Stomach (tissue), 9 donors: ENCODE measurements around the gene ADGRA1. TPM values are rescaled to one million over a fixed set of nuclear protein-coding genes. Genes with fewer than 3 reads are reported as not detected.

Source experiments
- DNase-seq, 2 donors: peaks; one replicate each; pipeline versions ENCODE4 v3.0.0 to v3.0.0-alpha.2; 2013 to 2019
- H3K27ac ChIP-seq, 5 donors: fragments of 200-600 bp in 4 of 5; sonication (generic) in 4 of 5; one replicate each; pipeline ENCODE4 v1.5.1; 2013 to 2019; ENCODE audit warnings: mild to moderate bottlenecking in 1 of 5, moderate library complexity in 1 of 5
- H3K27me3 ChIP-seq, 3 donors: fragments of 200-600 bp; sonication (generic); one replicate each; pipeline ENCODE4 v1.5.1; 2017 to 2019; ENCODE audit warnings: mixed run types in 1 of 3
- H3K36me3 ChIP-seq, 4 donors: fragments of 200-600 bp; sonication (generic); 1 replicate in 3 of 4; 2 replicates in 1 of 4; pipeline ENCODE4 v1.5.1; 2016 to 2019
- H3K4me1 ChIP-seq, 4 donors: fragments of 200-600 bp; sonication (generic); one replicate each; pipeline ENCODE4 v1.5.1; 2016 to 2019
- H3K4me3 ChIP-seq, 4 donors: fragments of 200-600 bp; sonication (generic) in 3 of 4; one replicate each; pipeline ENCODE4 v1.5.1; 2016 to 2019; ENCODE audit warnings: mild to moderate bottlenecking in 1 of 4
- H3K9me3 ChIP-seq, 4 donors: fragments of 200-600 bp; sonication (generic); one replicate each; pipeline ENCODE4 v1.5.1; 2016 to 2019
- EP300 ChIP-seq: sonication (generic); formaldehyde crosslinking; IDR thresholded peaks from one replicate; pipeline ENCODE4 v1.6.1; 2017; ENCODE audit warnings: antibody characterized with exemption
- POLR2A ChIP-seq, 4 donors: fragments of 450-650 bp; IDR thresholded peaks; one replicate each; pipeline ENCODE4 v1.6.1; 2016; ENCODE audit warnings: antibody characterized with exemption in 4 of 4, control low read depth in 2 of 4, mild to moderate bottlenecking in 1 of 4, moderate library complexity in 1 of 4
- POLR2AphosphoS5 ChIP-seq, 3 donors: sonication (generic); formaldehyde crosslinking; IDR thresholded peaks; one replicate each; pipeline ENCODE4 v1.6.1; 2016; ENCODE audit warnings: antibody characterized with exemption in 3 of 3
- WGBS, 5 donors: extraction: QIAGEN DNeasy Blood & Tissue Kit in 3 of 5; methylation state at CpG; one replicate each; pipeline versions ENCODE4 v1.1.5 to v1.1.7; 2013 to 2018; 5-methylcytosine and 5-hydroxymethylcytosine counted together
- intact Hi-C: fragments of 100-400 bp; cut with DNase I; formaldehyde crosslinking; loops from one replicate; pipeline ENCODE4 v1.15.1; 2023; ENCODE audit warnings: low total_unique reads
- polyA plus RNA-seq, 3 donors: library from polyadenylated mRNA; stranded (reverse); fragments of 200-250 nt; gene quantifications; one replicate each; pipeline ENCODE4 v1.2.3, GENCODE V29; 2013
- total RNA-seq, 5 donors: library from RNA; depleted of rRNA; stranded (reverse); fragments of >200 nt; gene quantifications; one replicate each; pipeline versions ENCODE4 v1.1.0 to v1.2.3, GENCODE V29; 2014 to 2016
- TF ChIP-seq, protein P1 (sequence below), 7 experiments: fragments of 450-650 bp in 4 of 7; fragments of 200-600 bp in 3 of 7; sonication (generic) in 3 of 7; IDR thresholded peaks; one replicate each; pipeline ENCODE4 v1.5.1; 2016 to 2019; ENCODE audit warnings: antibody characterized with exemption in 7 of 7, control low read depth in 2 of 7, mild to moderate bottlenecking in 1 of 7
- donor health status: healthy with polysubstance abuse.
- donor health status: Bipolar disorder and iron deficiency.
- donor health status: healthy.

Gene ADGRA1
- total and polyA plus RNA-seq, 8 donors, result under 0.01 to 0.73 (median 0.14) TPM; not detected in 5

DNA sequence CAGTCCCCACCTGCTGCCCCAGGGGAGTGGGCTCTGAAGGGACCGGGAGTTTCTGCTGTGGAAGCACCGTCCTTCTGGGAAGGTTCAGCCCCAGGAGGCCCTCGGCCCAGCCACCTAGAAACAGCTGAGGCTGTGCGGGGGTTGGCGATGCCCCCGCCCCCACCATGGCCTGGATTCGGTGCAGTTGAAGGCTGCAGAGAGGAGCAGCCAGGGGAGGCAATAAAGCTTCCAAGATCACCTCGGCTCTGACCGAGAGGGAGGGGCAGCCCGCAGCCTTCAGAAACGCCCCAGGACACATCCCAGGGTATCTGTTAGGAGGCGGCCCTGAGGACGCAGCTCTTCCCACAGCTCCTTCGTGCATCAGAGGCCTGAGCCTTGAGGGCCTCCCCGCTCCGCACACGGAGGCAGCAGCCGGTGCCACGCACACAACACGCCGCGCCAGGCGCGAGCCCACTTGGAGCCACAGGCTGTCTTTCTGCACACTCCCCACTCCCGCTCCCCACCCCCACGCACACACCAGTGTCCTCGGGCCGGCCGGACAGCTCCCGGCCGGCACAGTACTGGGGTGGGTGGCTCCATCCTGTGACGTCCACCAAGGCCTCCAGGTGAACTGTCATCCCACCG, 73.9 kb downstream of the ADGRA1 start:
- H3K4me3 ChIP-seq, result peak overlapping the region in 2 of 4 donors; percentile 58 to 62
- peaks cover 3 to 88% (median 40%) of the 10 kb centered on the region in 3 donors for H3K27me3 ChIP-seq

DNA sequence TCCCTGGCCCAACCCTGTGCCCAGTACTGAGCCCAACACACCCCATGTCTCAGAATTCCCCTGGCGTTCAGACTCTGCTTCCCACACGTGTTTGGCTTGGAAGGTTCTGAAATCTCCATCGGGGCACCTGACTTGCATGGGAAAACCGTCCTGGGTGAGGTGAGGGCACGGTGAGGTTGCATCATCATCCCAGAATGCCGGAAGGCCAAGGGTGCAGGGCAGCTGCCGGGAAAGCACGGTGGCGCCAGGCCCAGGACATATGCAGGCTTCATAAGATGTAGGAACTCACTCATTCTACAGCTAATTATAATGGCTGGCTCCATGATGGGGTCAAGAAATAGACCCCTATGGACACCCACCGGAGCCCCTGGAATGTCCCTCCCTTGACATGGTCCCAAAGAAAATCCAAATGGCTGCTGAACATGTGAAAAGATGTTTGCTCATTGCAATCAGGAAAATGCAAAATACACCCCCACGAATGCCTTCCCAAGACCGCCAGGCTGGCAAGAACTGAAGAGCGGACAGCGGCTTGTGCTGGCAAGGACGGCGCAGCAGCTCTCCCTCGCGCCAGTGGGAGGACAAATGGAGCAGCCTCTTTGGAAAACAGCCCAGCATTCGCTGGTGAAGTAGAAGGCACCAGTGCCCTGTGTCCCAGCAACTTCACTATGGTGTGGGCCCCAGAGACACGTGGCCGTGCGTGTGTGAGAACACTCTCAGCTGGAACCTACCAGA, 74.6 kb downstream of the ADGRA1 start:
- WGBS, 5 donors, result 85 to 92% (median 90%) methylated on average over 21 to 22 of the region's 22 CpGs
- Histone ChIP-seq H3K27me3 (peaks cover 3 to 96% (median 40%) of the 10 kb centered on the region in 3 donors), H3K36me3 (no peaks in the 10 kb centered on the region), H3K4me1 (peaks cover 13 to 26% (median 24%) of the 10 kb centered on the region in 4 donors), H3K27ac (no peak overlapping the region), H3K4me3 (no peak overlapping the region), H3K9me3 (no peaks in the 10 kb centered on the region)
- no peak for DNase-seq
- intact Hi-C loops, result no loop called here
- TF ChIP-seq, protein P1, sequence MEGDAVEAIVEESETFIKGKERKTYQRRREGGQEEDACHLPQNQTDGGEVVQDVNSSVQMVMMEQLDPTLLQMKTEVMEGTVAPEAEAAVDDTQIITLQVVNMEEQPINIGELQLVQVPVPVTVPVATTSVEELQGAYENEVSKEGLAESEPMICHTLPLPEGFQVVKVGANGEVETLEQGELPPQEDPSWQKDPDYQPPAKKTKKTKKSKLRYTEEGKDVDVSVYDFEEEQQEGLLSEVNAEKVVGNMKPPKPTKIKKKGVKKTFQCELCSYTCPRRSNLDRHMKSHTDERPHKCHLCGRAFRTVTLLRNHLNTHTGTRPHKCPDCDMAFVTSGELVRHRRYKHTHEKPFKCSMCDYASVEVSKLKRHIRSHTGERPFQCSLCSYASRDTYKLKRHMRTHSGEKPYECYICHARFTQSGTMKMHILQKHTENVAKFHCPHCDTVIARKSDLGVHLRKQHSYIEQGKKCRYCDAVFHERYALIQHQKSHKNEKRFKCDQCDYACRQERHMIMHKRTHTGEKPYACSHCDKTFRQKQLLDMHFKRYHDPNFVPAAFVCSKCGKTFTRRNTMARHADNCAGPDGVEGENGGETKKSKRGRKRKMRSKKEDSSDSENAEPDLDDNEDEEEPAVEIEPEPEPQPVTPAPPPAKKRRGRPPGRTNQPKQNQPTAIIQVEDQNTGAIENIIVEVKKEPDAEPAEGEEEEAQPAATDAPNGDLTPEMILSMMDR (IDR thresholded peaks at IDR 0.05), result no peak
- TF ChIP-seq POLR2A (IDR thresholded peaks at IDR 0.05) (no peak), EP300 (no peak), POLR2AphosphoS5 (IDR thresholded peaks at IDR 0.05) (no peak)

More for the DNA sequence above, 73.9 kb downstream of the ADGRA1 start:
- Histone ChIP-seq H3K36me3 (no peaks in the 10 kb centered on the region), H3K9me3 (no peaks in the 10 kb centered on the region), H3K27ac (no peak overlapping the region), H3K4me1 (peaks cover 13 to 26% (median 24%) of the 10 kb centered on the region in 4 donors)
- intact Hi-C loops, result no loop called here
- 49 to 56% (median 53%) methylated on average over 23 to 33 of the region's 33 CpGs for WGBS, 5 donors
- TF ChIP-seq POLR2AphosphoS5 (IDR thresholded peaks at IDR 0.05) (no peak), EP300 (no peak), POLR2A (IDR thresholded peaks at IDR 0.05) (no peak)
- TF ChIP-seq, protein P1 (IDR thresholded peaks at IDR 0.05), result no peak
- DNase-seq, result no peak

DNA sequence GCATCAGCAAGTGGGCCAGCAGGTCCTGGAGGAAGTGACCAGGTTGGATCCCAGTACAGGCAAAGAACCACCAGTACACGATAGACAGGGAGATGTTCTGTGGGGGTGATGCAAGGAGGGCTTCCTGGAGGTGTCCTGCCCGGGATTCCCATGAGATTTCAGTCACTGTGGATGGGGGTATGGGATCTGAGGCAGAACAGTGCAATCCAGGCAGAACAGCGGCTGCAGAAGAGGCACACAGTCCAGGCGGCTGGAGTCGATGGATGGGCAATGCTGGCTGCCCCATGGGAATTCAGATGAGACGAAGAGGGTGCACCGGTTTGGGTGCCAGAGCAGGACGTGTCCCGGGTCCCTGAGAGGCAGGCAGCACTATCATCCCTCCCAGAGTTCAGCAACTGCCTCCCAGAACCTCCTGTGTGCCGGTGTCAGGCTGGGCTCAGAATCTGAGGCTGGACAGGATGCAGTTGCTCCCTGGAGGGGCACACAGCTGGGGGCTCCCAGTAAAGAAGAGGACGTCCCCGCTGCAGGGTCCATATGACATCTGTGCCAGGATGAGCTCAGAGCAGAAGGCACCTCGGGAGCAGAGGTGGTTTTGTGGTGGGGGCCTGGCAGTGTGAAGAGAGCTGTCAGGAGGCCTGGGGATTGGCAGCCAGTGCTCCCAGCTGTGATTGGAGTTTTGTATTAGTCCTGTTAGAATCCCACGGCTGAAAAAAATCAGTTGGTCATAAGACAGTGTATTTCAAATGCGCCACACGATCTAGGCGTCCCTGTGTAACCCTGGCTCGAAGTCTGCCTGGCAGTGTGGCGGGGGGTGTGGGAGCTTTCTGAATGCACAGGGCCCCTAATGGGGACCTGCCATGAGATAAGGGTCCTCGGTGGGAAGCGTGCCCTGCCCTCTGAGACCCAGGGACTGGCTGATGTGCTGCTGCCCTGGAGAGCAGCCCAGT, 75.5 kb downstream of the ADGRA1 start:
- intact Hi-C loops, result no loop called here
- Histone ChIP-seq H3K36me3 (no peaks in the 10 kb centered on the region), H3K27ac (no peak overlapping the region), H3K4me3 (no peak overlapping the region), H3K9me3 (no peaks in the 10 kb centered on the region), H3K27me3 (peaks cover 3 to 98% (median 40%) of the 10 kb centered on the region in 3 donors), H3K4me1 (peaks cover 13 to 26% (median 24%) of the 10 kb centered on the region in 4 donors)
- DNase-seq, result no peak
- WGBS, 5 donors, result 77 to 81% (median 78%) methylated on average over 20 to 21 of the region's 21 CpGs
- TF ChIP-seq, protein P1 (IDR thresholded peaks at IDR 0.05), result no peak
- TF ChIP-seq POLR2AphosphoS5 (IDR thresholded peaks at IDR 0.05) (no peak), POLR2A (IDR thresholded peaks at IDR 0.05) (no peak), EP300 (no peak)
